GM21737 (cell line): Measurements from ENCODE around the gene OAF.
"Not testable (repeated sequence)": the region's sequence is repeated elsewhere in the genome, so short reads cannot be mapped to it uniquely, and the experiment has no call there.

Source experiments
- ATAC-seq: cut with Tn5 transposase; IDR thresholded peaks from one replicate; pipeline ENCODE4 v1.9.1; 2021; ENCODE audit warnings: mild to moderate bottlenecking, moderate library complexity; ENCODE audit not compliant: unreplicated experiment

Gene OAF

GRCh38 chr11:120238968-120239620 lies 28.3 kb downstream of the OAF start:
- no peak for ATAC-seq

- ATAC-seq: no peak
These were observed 29.1 kb downstream of the OAF start, which contains the start of gene POU2F3 for GRCh38 chr11:120239713-120240640. Gene POU2F3 (plus strand): TSS chr11:120240140. CDS start chr11:120240344, 204 bp downstream.

GRCh38 chr11:120240866-120241265 lies 30.0 kb downstream of the OAF start:
- ATAC-seq: no peak

GRCh38 chr11:120241277-120241676 lies 30.4 kb downstream of the OAF start:
- no peak for ATAC-seq

GRCh38 chr11:120243221-120243620 lies 32.4 kb downstream of the OAF start:
- no peak for ATAC-seq

GRCh38 chr11:120244476-120245365 lies 33.9 kb downstream of the OAF start:
- no peak for ATAC-seq

GRCh38 chr11:120245434-120245833 lies 34.6 kb downstream of the OAF start:
- no peak for ATAC-seq

GRCh38 chr11:120248551-120249278 lies 37.9 kb downstream of the OAF start:
- ATAC-seq: no peak

- ATAC-seq: no peak
These were observed 38.7 kb downstream of the OAF start for GRCh38 chr11:120249279-120250262.

- ATAC-seq: not testable (repeated sequence)
These were observed 42.5 kb downstream of the OAF start for GRCh38 chr11:120253377-120253776.

- no peak for ATAC-seq
These were observed 44.1 kb downstream of the OAF start for GRCh38 chr11:120254788-120255518.

- ATAC-seq: no peak
These were observed 44.7 kb downstream of the OAF start for GRCh38 chr11:120255519-120255866.

GRCh38 chr11:120256178-120256577 lies 45.3 kb downstream of the OAF start:
- ATAC-seq: no peak

GRCh38 chr11:120256779-120257178 lies 45.9 kb downstream of the OAF start:
- ATAC-seq: no peak

GRCh38 chr11:120257346-120257745 lies 46.5 kb downstream of the OAF start:
- no peak for ATAC-seq

GRCh38 chr11:120258661-120259060 lies 47.8 kb downstream of the OAF start:
- no peak for ATAC-seq

- ATAC-seq: no peak
These were observed 48.4 kb downstream of the OAF start for GRCh38 chr11:120259241-120259640.

- no peak for ATAC-seq
These were observed 49.2 kb downstream of the OAF start for GRCh38 chr11:120259988-120260565.
